ENCODE measurements around the gene GPX3.

The GPX3 gene

GRCh38 chr5:151008906-151009305, 11.5 kb upstream of the GPX3 start:
- no peak for TF ChIP-seq CTCF (IDR thresholded peaks at IDR 0.05; ENCODE audit: extremely low read depth, insufficient read depth, missing control alignments)
- no peak for DNase-seq (ENCODE audit: low spot score)
- in situ Hi-C loops (cut with MboI; ENCODE audit: low pct_unique_long_range_greater_than_20kb, low sequenced_read_pairs, unreplicated experiment), result no loop called here

- TF ChIP-seq CTCF (IDR thresholded peaks at IDR 0.05; ENCODE audit: extremely low read depth, insufficient read depth, missing control alignments), result no peak
- in situ Hi-C loops (cut with MboI; ENCODE audit: low pct_unique_long_range_greater_than_20kb, low sequenced_read_pairs, unreplicated experiment), result no loop called here
- no peak for DNase-seq (ENCODE audit: low spot score)
These were observed 7.5 kb upstream of the GPX3 start for GRCh38 chr5:151012862-151013261.

- TF ChIP-seq CTCF (IDR thresholded peaks at IDR 0.05; ENCODE audit: extremely low read depth, insufficient read depth, missing control alignments), result no peak
- in situ Hi-C loops (cut with MboI; ENCODE audit: low pct_unique_long_range_greater_than_20kb, low sequenced_read_pairs, unreplicated experiment), result no loop called here
- DNase-seq (ENCODE audit: low spot score), result no peak
These were observed 5.6 kb upstream of the GPX3 start for GRCh38 chr5:151014680-151015343.

GRCh38 chr5:151015974-151016587, 4.3 kb upstream of the GPX3 start:
- in situ Hi-C loops (cut with MboI; ENCODE audit: low pct_unique_long_range_greater_than_20kb, low sequenced_read_pairs, unreplicated experiment), result no loop called here
- no peak for TF ChIP-seq CTCF (IDR thresholded peaks at IDR 0.05; ENCODE audit: extremely low read depth, insufficient read depth, missing control alignments)
- no peak for DNase-seq (ENCODE audit: low spot score)

GRCh38 chr5:151016700-151017099, 3.7 kb upstream of the GPX3 start:
- in situ Hi-C loops (cut with MboI; ENCODE audit: low pct_unique_long_range_greater_than_20kb, low sequenced_read_pairs, unreplicated experiment), result no loop called here

GRCh38 chr5:151017897-151018296, 2.5 kb upstream of the GPX3 start:
- TF ChIP-seq CTCF (IDR thresholded peaks at IDR 0.05; ENCODE audit: extremely low read depth, insufficient read depth, missing control alignments), result no peak
- in situ Hi-C loops (cut with MboI; ENCODE audit: low pct_unique_long_range_greater_than_20kb, low sequenced_read_pairs, unreplicated experiment), result no loop called here
- DNase-seq (ENCODE audit: low spot score), result no peak

More at GRCh38 chr5:151016700-151017099, 3.7 kb upstream of the GPX3 start:
- TF ChIP-seq CTCF (IDR thresholded peaks at IDR 0.05; ENCODE audit: extremely low read depth, insufficient read depth, missing control alignments), result no peak
- no peak for DNase-seq (ENCODE audit: low spot score)
